DMS53 treated with DMSO at 0.1 percent for 48 hours (cell line): Measurements from ENCODE around the gene ARL14EPL.
A peak's percentile ranks its signal among the peaks of the same experiment; 100 is the strongest.
"Not testable (repeated sequence)": the region's sequence is repeated elsewhere in the genome, so short reads cannot be mapped to it uniquely, and the experiment has no call there.

Experiments used
- DNase-seq: peaks from one replicate; lab custom pipeline; 2025; ENCODE audit not compliant: unreplicated experiment; lab: John Stamatoyannopoulos, UW

ARL14EPL gene

GRCh38 chr5:116046261-116046660 is 14.0 kb downstream of the ARL14EPL start:
- no peak for DNase-seq

- DNase-seq = no peak
These were observed 14.6 kb downstream of the ARL14EPL start for GRCh38 chr5:116046823-116047222.

GRCh38 chr5:116058346-116058936 is 26.2 kb downstream of the ARL14EPL start:
- DNase-seq = no peak

DNA sequence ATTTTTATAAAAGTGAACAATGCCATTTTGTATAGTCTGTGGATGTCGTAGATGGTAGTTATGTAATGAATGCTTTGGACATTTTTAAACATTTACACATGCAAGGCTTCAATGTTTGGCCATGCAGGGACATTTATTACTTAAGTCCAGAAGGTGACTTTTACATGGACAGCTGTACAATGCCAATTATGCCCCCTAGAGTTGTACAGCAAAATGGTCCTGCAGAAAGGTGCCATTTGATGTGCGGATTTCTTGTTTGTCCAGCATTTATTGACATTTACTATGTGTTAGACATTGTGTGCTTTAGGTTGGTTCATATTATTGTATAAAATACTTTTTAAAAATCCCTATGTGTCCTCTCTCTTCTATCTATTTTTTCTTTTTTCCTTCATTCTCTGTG is 30.1 kb downstream of the ARL14EPL start:
- no peak for DNase-seq

DNA sequence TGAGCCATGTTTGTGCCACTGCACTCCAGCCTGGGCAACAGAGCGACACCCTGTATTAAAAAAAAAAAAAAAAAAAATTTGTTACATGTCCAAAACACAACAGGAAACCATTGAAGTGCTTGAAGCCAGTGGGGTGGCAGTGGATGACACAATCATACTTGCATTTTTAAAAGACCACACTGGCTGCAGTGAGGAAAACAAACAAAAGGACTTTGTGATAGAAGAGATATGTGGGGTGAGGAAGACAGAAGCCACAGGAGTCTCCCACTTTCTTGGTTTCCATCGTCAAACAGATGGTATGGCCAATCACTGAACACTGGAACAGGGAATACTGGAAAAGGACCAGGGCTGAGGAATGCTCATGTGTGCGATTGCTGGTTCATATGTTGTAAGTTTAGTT is 31.7 kb downstream of the ARL14EPL start:
- DNase-seq = no peak

GRCh38 chr5:116068028-116068632 is 35.9 kb downstream of the ARL14EPL start:
- peak; percentile 15 for DNase-seq

DNA sequence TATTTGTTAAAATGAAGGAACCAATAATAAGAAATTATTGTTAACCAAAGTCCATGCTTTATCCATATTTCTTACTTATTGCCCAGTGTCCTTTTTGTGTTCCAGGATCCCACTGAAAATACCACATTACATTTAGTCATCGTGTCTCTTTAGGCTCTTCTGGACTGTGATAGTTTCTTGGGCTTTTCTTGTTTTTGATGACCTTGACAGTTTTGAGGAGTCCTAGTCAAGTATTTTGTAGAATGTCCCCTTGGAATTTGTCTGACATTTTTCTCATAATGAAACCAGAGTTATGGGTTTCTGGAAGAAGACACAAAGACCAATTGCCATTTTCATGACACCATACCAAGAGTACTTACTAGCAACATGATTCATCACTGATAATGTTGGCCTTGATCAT is 38.9 kb downstream of the ARL14EPL start:
- no peak for DNase-seq

GRCh38 chr5:116075191-116075831 is 43.0 kb downstream of the ARL14EPL start:
- no peak for DNase-seq

DNA sequence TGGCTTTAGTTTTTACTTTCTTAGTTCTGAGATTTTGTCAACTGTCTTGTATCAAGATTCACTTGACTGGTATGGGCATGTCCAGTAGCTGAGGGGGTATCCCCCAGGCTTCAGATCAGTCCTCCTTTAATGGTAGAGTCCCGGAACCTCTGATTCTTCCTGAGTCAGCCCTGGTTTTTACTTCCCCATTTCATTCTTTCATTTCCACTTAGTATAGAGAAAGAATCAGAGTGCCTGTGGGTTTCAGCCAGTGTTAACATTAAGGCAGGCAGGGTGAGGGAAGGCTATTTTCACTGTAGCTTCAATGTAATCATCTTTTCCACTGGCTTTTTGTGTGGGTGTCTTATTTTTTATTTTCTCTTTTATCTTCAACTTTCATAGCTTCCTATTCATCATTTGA is 44.2 kb downstream of the ARL14EPL start:
- DNase-seq = no peak

DNA sequence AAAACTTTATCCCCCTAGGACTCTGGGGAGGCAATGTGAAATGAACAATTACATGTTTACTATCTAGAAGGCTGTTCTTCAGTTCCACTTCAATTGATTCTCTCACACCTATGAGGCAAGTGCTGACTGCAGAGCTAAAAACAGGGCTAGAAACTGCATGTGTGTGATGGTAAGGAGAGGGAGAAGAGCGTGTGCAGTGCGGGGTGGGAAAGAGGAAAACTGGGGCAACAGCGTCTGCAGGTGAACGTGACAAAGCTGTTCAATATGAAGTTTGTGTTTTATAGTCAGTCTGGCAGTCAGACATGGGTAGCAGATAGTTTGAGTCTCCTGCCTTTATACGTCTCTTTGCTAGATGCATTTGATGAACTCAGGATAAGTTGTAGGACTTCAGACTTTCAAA is 45.9 kb downstream of the ARL14EPL start:
- DNase-seq = no peak

DNA sequence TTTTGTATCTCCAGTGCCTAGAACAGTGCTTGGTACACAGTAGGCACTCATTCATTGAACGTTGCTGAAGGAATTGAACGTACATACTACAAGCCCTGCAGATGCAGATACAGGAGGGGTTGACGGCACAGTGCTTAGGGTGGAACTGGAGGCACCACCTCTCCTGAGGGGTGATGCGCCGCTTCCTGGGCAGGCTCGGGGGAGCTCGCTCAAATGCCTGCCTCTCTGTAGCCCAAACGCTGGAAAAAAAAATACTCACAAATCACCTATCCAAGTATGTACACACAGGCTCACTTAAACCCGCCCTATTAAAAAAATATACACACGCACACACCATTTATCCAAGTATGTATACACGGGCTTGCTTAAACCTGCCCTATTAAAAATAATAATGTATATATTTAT is 52.0 kb downstream of the ARL14EPL start:
- no peak for DNase-seq

- DNase-seq = peak; percentile 59
These were observed 52.8 kb downstream of the ARL14EPL start, which contains the start of gene COMMD10 for GRCh38 chr5:116084871-116085715. COMMD10 (plus strand) TSS chr5:116085025.

GRCh38 chr5:116086309-116086708 is 54.0 kb downstream of the ARL14EPL start:
- not testable (repeated sequence) for DNase-seq

DNA sequence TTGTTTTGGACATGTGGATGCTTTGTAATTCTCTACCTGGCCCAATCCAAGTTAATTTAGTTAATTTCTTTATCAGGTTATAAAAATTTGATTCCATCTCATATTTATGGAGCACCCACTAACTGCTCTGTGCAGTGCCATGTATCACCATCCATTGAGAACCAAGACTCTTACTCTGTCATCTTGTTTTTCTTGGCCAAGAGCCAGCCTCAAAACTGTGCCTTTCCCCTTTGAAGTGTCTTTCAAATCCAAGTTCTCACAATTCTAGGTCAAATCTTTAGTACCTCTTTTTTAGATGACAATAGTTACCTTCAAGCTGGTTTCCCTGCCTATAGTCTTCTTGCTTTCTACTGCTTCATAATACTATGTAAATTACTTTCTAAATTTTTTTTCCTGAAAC is 55.8 kb downstream of the ARL14EPL start:
- no peak for DNase-seq

DNA sequence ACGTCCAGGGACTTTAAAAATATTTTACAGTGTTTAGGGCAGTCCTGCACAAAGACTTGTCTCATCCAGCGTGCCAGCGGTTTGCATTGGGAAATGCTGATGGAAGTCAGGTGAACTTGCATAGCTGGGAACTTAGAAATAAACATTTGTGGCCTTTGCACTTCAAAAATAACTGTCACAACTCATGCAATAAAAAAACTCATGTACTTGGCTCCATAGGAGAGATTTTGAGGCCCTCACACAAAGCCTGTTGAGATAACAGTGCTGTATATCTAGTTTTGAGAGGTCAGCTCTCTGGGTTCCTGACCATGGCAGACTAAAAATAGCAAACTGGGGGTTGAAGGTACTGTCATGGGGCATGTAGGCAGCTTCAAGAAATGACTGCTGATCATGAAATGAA is 58.0 kb downstream of the ARL14EPL start:
- no peak for DNase-seq

DNA sequence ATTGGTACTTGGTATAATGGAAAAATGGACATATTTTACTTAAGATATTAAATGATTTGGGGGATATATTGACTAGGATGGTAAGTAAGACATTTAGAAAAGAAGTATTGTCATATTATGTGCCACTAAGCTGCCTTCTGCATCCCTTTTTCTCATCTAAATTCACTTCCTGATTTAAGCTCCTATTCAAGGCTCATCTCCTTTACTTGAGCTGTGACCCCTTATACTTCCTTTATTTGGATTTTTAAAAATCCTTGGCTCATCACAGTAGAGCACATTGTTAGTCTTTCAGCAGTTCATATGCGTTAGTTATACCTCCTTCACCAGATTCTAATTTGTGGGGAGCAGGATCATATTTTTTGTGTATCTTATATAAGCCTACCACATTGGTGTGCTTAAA is 59.1 kb downstream of the ARL14EPL start:
- DNase-seq = no peak

GRCh38 chr5:116097301-116097700 is 65.0 kb downstream of the ARL14EPL start:
- DNase-seq = no peak

GRCh38 chr5:116098998-116099397 is 66.7 kb downstream of the ARL14EPL start:
- no peak for DNase-seq

DNA sequence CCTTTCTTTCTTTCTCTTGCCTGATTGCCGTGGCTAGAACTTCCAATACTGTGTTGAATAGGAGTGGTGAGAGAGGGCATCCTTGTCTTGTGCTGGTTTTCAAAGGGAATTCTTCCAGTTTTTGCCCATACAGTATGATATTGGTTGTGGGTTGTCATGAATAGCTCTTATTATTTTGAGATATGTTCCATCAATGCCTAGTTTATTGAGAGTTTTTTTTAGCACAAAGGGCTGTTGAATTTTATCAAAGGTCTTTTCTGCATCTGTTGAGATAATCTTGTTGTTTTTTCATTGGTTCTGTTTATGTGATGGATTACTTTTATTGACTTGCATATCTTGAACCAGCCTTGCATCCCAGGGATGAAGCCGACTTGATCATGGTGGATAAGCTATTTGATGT is 72.7 kb downstream of the ARL14EPL start:
- DNase-seq = not testable (repeated sequence)
